A549 (cell line): ENCODE data around the gene SPACDR. TPM values are rescaled to one million over a fixed set of nuclear protein-coding genes. Genes with fewer than 3 reads are reported as not detected.

ENCODE experiments used
- ATAC-seq, 2 experiments: fragments of 200-7000 bp in 1 of 2; fragments of >200 bp in 1 of 2; cut with Nextera tagmentation in 1 of 2; cut with Tn5 transposase in 1 of 2; 3 replicates each; pipeline versions ENCODE4 v1.8.0 to v1.9.1; 2018 to 2020; ENCODE audit warnings: mild to moderate bottlenecking in 1 of 2, moderate library complexity in 1 of 2
- CTCF ChIA-PET: fragments of 300-600 bp; sonication (Branson Sonifier 250); formaldehyde crosslinking; extraction: SDS; loops from one replicate; lab custom pipeline; 2021; ENCODE audit warnings: antibody characterized with exemption, inconsistent platforms; lab: Yijun Ruan, JAX
- POLR2A ChIA-PET: fragments of 350-600 bp; formaldehyde crosslinking; extraction: SDS; loops from one replicate; lab custom pipeline; 2021; ENCODE audit warnings: antibody characterized with exemption, inconsistent platforms; lab: Yijun Ruan, JAX
- DNase-seq, 2 experiments: peaks; one replicate each; pipeline versions ENCODE4 v3.0.0 to v3.0.0-alpha.2; 2011 to 2016; ENCODE audit warnings: low read depth in 1 of 2, low spot score in 1 of 2
- FAIRE-seq: peaks from 2 replicates; lab custom pipeline; 2011; peaks lifted over from hg19 to GRCh38; lab: Jason Lieb, UNC
- H3K27ac ChIP-seq, 2 experiments: fragments of >200 bp; sonication (Bioruptor Twin); formaldehyde crosslinking; 3 replicates each; pipeline ENCODE4 v1.5.1; 2016 to 2017
- H3K4me1 ChIP-seq: fragments of >200 bp; sonication (Bioruptor Twin); formaldehyde crosslinking; 3 replicates; pipeline ENCODE4 v1.6.1; 2016
- H3K4me2 ChIP-seq: fragments of >200 bp; sonication (Bioruptor Twin); formaldehyde crosslinking; 3 replicates; pipeline ENCODE4 v1.6.1; 2016
- H3K4me3 ChIP-seq: fragments of >200 bp; sonication (Bioruptor Twin); formaldehyde crosslinking; 3 replicates; pipeline ENCODE4 v1.5.1; 2016
- H3K9me3 ChIP-seq: fragments of >200 bp; sonication (Bioruptor Twin); formaldehyde crosslinking; 3 replicates; pipeline ENCODE4 v1.6.1; 2016
- BCL3 ChIP-seq: fragments of >200 bp; sonication (Bioruptor Twin); formaldehyde crosslinking; IDR thresholded peaks from 3 replicates; pipeline ENCODE4 v1.6.1; 2016
- BHLHE40 ChIP-seq: IDR thresholded peaks from 2 replicates; pipeline ENCODE4 v1.6.1; 2012; ENCODE audit warnings: low read depth, low read length, inconsistent platforms
- CBX8 ChIP-seq: fragments of 200-600 bp; sonication (generic); IDR thresholded peaks from 2 replicates; pipeline ENCODE4 v1.6.1; 2016
- CHD2 ChIP-seq: fragments of 150-350 bp; IDR thresholded peaks from 2 replicates; pipeline ENCODE4 v1.6.1; 2014; ENCODE audit warnings: low read length; ENCODE audit not compliant: partially characterized antibody
- E2F6 ChIP-seq: IDR thresholded peaks from 2 replicates; pipeline ENCODE4 v1.6.1; 2012; ENCODE audit warnings: low read depth, borderline replicate concordance
- EP300 ChIP-seq, 2 experiments: fragments of >200 bp; sonication (Bioruptor Twin); formaldehyde crosslinking; IDR thresholded peaks; 2 replicates in 1 of 2; 3 replicates in 1 of 2; pipeline ENCODE4 v1.6.1; 2016 to 2017
- FOSB ChIP-seq: fragments of 250-450 bp; sonication (Bioruptor Pico); IDR thresholded peaks from 2 replicates; pipeline ENCODE4 v1.5.0; 2020; ENCODE audit warnings: mild to moderate bottlenecking, moderate library complexity
- FOXS1 ChIP-seq: fragments of 250-450 bp; sonication (Bioruptor Pico); IDR thresholded peaks from 2 replicates; pipeline ENCODE4 v1.5.0; 2020; ENCODE audit warnings: mild to moderate bottlenecking, moderate library complexity
- GATA3 ChIP-seq: IDR thresholded peaks from 2 replicates; pipeline ENCODE4 v1.6.1; 2012; ENCODE audit warnings: borderline replicate concordance
- HDAC2 ChIP-seq: fragments of 200-600 bp; sonication (generic); IDR thresholded peaks from 2 replicates; pipeline ENCODE4 v1.6.1; 2016
- HES2 ChIP-seq: fragments of >200 bp; sonication (Bioruptor Twin); formaldehyde crosslinking; IDR thresholded peaks from 2 replicates; pipeline ENCODE4 v1.6.1; 2016
- HOXB13 ChIP-seq: fragments of 250-450 bp; sonication (Bioruptor Pico); IDR thresholded peaks from 2 replicates; pipeline ENCODE4 v1.5.0; 2020; ENCODE audit warnings: low read depth, mild to moderate bottlenecking, moderate library complexity
- HOXB5 ChIP-seq: fragments of 250-450 bp; sonication (Bioruptor Pico); IDR thresholded peaks from 2 replicates; pipeline ENCODE4 v1.5.0; 2020; ENCODE audit warnings: mild to moderate bottlenecking, moderate library complexity
- JUN ChIP-seq, 2 experiments: fragments of >200 bp; sonication (Bioruptor Twin); formaldehyde crosslinking; IDR thresholded peaks; 2 replicates in 1 of 2; 3 replicates in 1 of 2; pipeline ENCODE4 v1.6.1; 2016 to 2017
- JUNB ChIP-seq: fragments of >200 bp; sonication (Bioruptor Twin); formaldehyde crosslinking; IDR thresholded peaks from 2 replicates; pipeline ENCODE4 v1.6.1; 2016
- MAZ ChIP-seq: fragments of 150-350 bp; IDR thresholded peaks from 2 replicates; pipeline ENCODE4 v1.6.1; 2014; ENCODE audit warnings: antibody characterized with exemption, low read depth, low read length, borderline replicate concordance
- NFE2L2 ChIP-seq: fragments of 150-350 bp; conservative IDR thresholded peaks from 2 replicates; pipeline ENCODE4 v1.6.1; 2014; ENCODE audit warnings: low read length
- PHF8 ChIP-seq: fragments of 200-600 bp; sonication (generic); IDR thresholded peaks from 2 replicates; pipeline ENCODE4 v1.6.1; 2016; ENCODE audit warnings: low read depth, mild to moderate bottlenecking, antibody characterized with exemption, moderate library complexity, borderline replicate concordance
- RAD21 ChIP-seq, 2 experiments: fragments of >200 bp in 1 of 2; sonication (Bioruptor Twin) in 1 of 2; formaldehyde crosslinking in 1 of 2; IDR thresholded peaks in 1 of 2; conservative IDR thresholded peaks in 1 of 2; 2 replicates in 1 of 2; 3 replicates in 1 of 2; pipeline ENCODE4 v1.6.1; 2012 to 2018; ENCODE audit warnings: inconsistent platforms in 1 of 2
- RARB ChIP-seq: fragments of 250-450 bp; sonication (Bioruptor Pico); IDR thresholded peaks from 2 replicates; pipeline ENCODE4 v1.8.0; 2021; ENCODE audit warnings: mild to moderate bottlenecking, moderate library complexity
- RCOR1 ChIP-seq: fragments of 150-350 bp; IDR thresholded peaks from 2 replicates; pipeline ENCODE4 v1.6.1; 2014; ENCODE audit warnings: antibody characterized with exemption, low read length, low read depth
- RFX5 ChIP-seq: fragments of 450-650 bp; IDR thresholded peaks from 2 replicates; pipeline ENCODE4 v1.7.1; 2014; ENCODE audit warnings: antibody characterized with exemption, mild to moderate bottlenecking, moderate library complexity
- RNF2 ChIP-seq: fragments of 200-600 bp; sonication (generic); IDR thresholded peaks from 2 replicates; pipeline ENCODE4 v1.6.1; 2016; ENCODE audit warnings: low read depth, mild to moderate bottlenecking, antibody characterized with exemption, moderate library complexity, borderline replicate concordance
- SMC3 ChIP-seq: fragments of >200 bp; sonication (Bioruptor Twin); formaldehyde crosslinking; IDR thresholded peaks from 3 replicates; pipeline ENCODE4 v1.6.1; 2018; ENCODE audit warnings: inconsistent platforms
- TFCP2L1 ChIP-seq: fragments of 250-450 bp; sonication (Bioruptor Pico); IDR thresholded peaks from 2 replicates; pipeline ENCODE4 v1.5.0; 2021; ENCODE audit warnings: mild to moderate bottlenecking
- ZC3H11A ChIP-seq: fragments of 450-650 bp; IDR thresholded peaks from 2 replicates; pipeline ENCODE4 v1.6.1; 2014; ENCODE audit warnings: antibody characterized with exemption, mild to moderate bottlenecking
- ZFP36 ChIP-seq: fragments of 450-650 bp; IDR thresholded peaks from 2 replicates; pipeline ENCODE4 v1.6.1; 2014; ENCODE audit warnings: borderline replicate concordance; ENCODE audit not compliant: partially characterized antibody
- ZSCAN20 ChIP-seq: fragments of 250-450 bp; sonication (Bioruptor Pico); IDR thresholded peaks from 2 replicates; pipeline ENCODE4 v1.8.0; 2022; ENCODE audit warnings: mild to moderate bottlenecking, moderate library complexity
- WGBS: methylation state at CpG from one replicate; pipeline ENCODE4 v1.1.6; 2017; ENCODE audit errors: missing lambda C conversion rate; 5-methylcytosine and 5-hydroxymethylcytosine counted together
- polyA plus RNA-seq, 4 experiments: library from polyadenylated mRNA; depleted of rRNA in 3 of 4; stranded (reverse); fragments of >200 nt; fragmentation: RNase III in 1 of 4; extraction: RNeasy Plus Mini Kit Qiagen cat#74134 plus additional on column Dnase treatment in 1 of 4; gene quantifications; 2 replicates in 3 of 4; 3 replicates in 1 of 4; pipeline ENCODE4 v1.2.3, GENCODE V29; 2011 to 2017

SPACDR gene
- polyA plus RNA-seq, 2 of the 4 experiments (the other 2 are of a cell fraction) = 0.17 to 0.34 TPM

GRCh38 chr7:100432621-100433275 lies 31.3 kb downstream of the SPACDR start:
- CTCF ChIA-PET = interaction anchor here (3.0 kb wide), 1 partner anchor 18 kb away, joined by 14 read pairs; no protein-coding TSS in a partner anchor
- H3K27ac ChIP-seq = no peak overlapping the region
- H3K4me1 ChIP-seq = peaks cover 36% of the 10 kb centered on the region

GRCh38 chr7:100432053-100432452 lies 32.0 kb downstream of the SPACDR start:
- Histone ChIP-seq H3K4me2 (peak overlapping the region; percentile 88), H3K4me1 (peaks cover 34% of the 10 kb centered on the region), H3K27ac (0 out of 6 replicates have a peak overlapping the region, but pooled peaks of 1 of the 2 experiments have one; percentile 100), H3K4me3 (no peak overlapping the region), H3K9me3 (peaks cover 5% of the 10 kb centered on the region; the same call in 1 of the 3 replicates)
- POLR2A ChIA-PET = no interaction called here
- TF ChIP-seq RNF2 = no peak
- TF ChIP-seq ZFP36 = no peak
- TF ChIP-seq HOXB5 (CRISPR knock-in tag) = no peak
- TF ChIP-seq RFX5 = no peak
- no peak for TF ChIP-seq PHF8
- no peak for TF ChIP-seq JUN (IDR thresholded peaks at IDR 0.05)
- TF ChIP-seq HDAC2 = no peak
- no peak for TF ChIP-seq ZSCAN20 (CRISPR knock-in tag)
- no peak for TF ChIP-seq MAZ
- no peak for TF ChIP-seq TFCP2L1
- TF ChIP-seq GATA3 = no peak
- TF ChIP-seq NFE2L2 = no peak
- TF ChIP-seq RCOR1 = no peak
- TF ChIP-seq RAD21 (conservative IDR thresholded peaks at IDR 0.05 in 1 of 2, IDR thresholded peaks at IDR 0.05 in 1 of 2) = no peak
- TF ChIP-seq FOSB (CRISPR knock-in tag) = no peak
- no peak for TF ChIP-seq ZC3H11A
- ATAC-seq (no peak), DNase-seq (no peak), FAIRE-seq (no peak)
- CTCF ChIA-PET = no interaction called here
- WGBS = 91% methylated on average over 4 of the region's 4 CpGs

More at GRCh38 chr7:100432621-100433275, 31.3 kb downstream of the SPACDR start:
- Histone ChIP-seq H3K9me3 (peaks cover 2% of the 10 kb centered on the region; the same call in 1 of the 3 replicates), H3K4me2 (peak overlapping the region; percentile 88; the same call in 1 of the 3 replicates), H3K4me3 (no peak overlapping the region)
- no peak for FAIRE-seq
- POLR2A ChIA-PET = no interaction called here
- TF ChIP-seq SMC3 = no peak
- TF ChIP-seq HES2 = no peak
- TF ChIP-seq E2F6 = no peak
- TF ChIP-seq BHLHE40 = no peak
- no peak for TF ChIP-seq CBX8
- no peak for TF ChIP-seq HOXB13 (CRISPR knock-in tag)
- no peak for TF ChIP-seq FOXS1 (CRISPR knock-in tag)
- TF ChIP-seq JUN (IDR thresholded peaks at IDR 0.05) = no peak
- no peak for TF ChIP-seq EP300 (IDR thresholded peaks at IDR 0.05)
- no peak for TF ChIP-seq MAZ
- TF ChIP-seq BCL3 = no peak
- no peak for TF ChIP-seq FOSB (CRISPR knock-in tag)
- no peak for TF ChIP-seq JUNB
- TF ChIP-seq PHF8 = no peak
- TF ChIP-seq RARB (CRISPR knock-in tag) = no peak
- TF ChIP-seq TFCP2L1 = no peak
- TF ChIP-seq GATA3 = no peak
- TF ChIP-seq CHD2 = no peak
- no peak for TF ChIP-seq ZFP36
- TF ChIP-seq, all 56 proteins: peak for 0
- no peak for ATAC-seq
- WGBS = 90% methylated on average over 20 of the region's 21 CpGs
- no peak for DNase-seq
